ENCODE data around the gene HS3ST3B1.

Gene HS3ST3B1

DNA sequence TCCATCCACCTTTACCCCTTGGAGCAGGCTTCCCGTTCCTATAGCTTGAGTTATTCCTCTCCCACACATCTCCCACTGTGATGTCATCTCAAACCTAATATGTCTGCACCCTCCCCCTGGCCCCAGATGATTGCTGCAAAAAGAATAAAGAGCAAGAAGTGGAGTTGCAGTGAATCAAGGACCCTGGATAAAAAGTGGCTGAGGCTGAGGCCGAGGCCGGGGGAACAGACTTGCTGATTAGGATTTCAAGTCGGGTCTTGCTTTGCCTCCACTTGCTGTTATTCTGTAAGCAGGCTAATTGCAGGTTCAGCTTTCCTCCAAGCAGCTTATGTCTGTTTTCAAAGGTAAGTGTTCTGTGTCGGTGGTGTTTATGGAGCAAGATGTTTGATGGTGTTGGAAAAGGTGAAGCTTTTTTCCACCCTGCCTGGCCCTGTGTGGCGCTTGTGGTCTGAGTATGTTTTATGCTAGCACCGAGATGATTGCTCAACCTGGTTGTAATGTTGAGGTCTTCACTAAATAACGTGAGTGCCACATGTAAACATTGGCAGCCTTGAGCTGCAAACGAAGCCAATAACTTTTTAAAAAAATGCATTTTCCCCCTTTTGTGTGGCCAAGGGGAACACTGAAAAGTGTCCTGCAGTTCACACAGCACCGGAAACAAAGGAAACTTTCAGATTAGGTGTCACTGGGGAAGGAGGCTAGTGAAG is 15.4 kb downstream of the HS3ST3B1 start (continued):
- TF ChIP-seq ZNF555 (tag by site-specific recombination; conservative IDR thresholded peaks at IDR 0.05) (no peak), TSHZ1 (tag by site-specific recombination; IDR thresholded peaks at IDR 0.05; ENCODE audit: borderline replicate concordance) (no peak), KLF9 (tag by site-specific recombination; IDR thresholded peaks at IDR 0.05; ENCODE audit: low read depth) (no peak), ZNF560 (tag by site-specific recombination; IDR thresholded peaks at IDR 0.05; ENCODE audit: borderline replicate concordance) (no peak), ZNF629 (tag by site-specific recombination; IDR thresholded peaks at IDR 0.05) (0 out of 2 replicates have a peak, but pooled peaks have one; percentile 22), ZNF747 (tag by site-specific recombination; IDR thresholded peaks at IDR 0.05) (no peak), ZNF248 (tag by site-specific recombination; IDR thresholded peaks at IDR 0.05) (no peak), HOXA7 (CRISPR knock-in tag; IDR thresholded peaks at IDR 0.05; ENCODE audit: borderline replicate concordance) (no peak), KLF1 (tag by site-specific recombination; IDR thresholded peaks at IDR 0.05) (no peak), ZNF175 (tag by site-specific recombination; IDR thresholded peaks at IDR 0.05) (no peak), ZNF10 (tag by site-specific recombination; IDR thresholded peaks at IDR 0.05) (no peak), ZNF404 (tag by site-specific recombination; IDR thresholded peaks at IDR 0.05) (no peak), ZBTB1 (tag by site-specific recombination; IDR thresholded peaks at IDR 0.05) (no peak), SP7 (tag by site-specific recombination; IDR thresholded peaks at IDR 0.05) (peak; percentile 99), ZFHX2 (tag by site-specific recombination; conservative IDR thresholded peaks at IDR 0.05) (peak; percentile 46), ZNF280D (tag by site-specific recombination; IDR thresholded peaks at IDR 0.05) (no peak), ZNF214 (tag by site-specific recombination; IDR thresholded peaks at IDR 0.05; ENCODE audit: borderline replicate concordance) (no peak), ZNF140 (tag by site-specific recombination; IDR thresholded peaks at IDR 0.05) (no peak), ZNF571 (tag by site-specific recombination; IDR thresholded peaks at IDR 0.05) (no peak)
- TF ChIP-seq, protein P1, sequence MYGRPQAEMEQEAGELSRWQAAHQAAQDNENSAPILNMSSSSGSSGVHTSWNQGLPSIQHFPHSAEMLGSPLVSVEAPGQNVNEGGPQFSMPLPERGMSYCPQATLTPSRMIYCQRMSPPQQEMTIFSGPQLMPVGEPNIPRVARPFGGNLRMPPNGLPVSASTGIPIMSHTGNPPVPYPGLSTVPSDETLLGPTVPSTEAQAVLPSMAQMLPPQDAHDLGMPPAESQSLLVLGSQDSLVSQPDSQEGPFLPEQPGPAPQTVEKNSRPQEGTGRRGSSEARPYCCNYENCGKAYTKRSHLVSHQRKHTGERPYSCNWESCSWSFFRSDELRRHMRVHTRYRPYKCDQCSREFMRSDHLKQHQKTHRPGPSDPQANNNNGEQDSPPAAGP (tag by site-specific recombination; IDR thresholded peaks at IDR 0.05): no peak
- TF ChIP-seq, protein P2, sequence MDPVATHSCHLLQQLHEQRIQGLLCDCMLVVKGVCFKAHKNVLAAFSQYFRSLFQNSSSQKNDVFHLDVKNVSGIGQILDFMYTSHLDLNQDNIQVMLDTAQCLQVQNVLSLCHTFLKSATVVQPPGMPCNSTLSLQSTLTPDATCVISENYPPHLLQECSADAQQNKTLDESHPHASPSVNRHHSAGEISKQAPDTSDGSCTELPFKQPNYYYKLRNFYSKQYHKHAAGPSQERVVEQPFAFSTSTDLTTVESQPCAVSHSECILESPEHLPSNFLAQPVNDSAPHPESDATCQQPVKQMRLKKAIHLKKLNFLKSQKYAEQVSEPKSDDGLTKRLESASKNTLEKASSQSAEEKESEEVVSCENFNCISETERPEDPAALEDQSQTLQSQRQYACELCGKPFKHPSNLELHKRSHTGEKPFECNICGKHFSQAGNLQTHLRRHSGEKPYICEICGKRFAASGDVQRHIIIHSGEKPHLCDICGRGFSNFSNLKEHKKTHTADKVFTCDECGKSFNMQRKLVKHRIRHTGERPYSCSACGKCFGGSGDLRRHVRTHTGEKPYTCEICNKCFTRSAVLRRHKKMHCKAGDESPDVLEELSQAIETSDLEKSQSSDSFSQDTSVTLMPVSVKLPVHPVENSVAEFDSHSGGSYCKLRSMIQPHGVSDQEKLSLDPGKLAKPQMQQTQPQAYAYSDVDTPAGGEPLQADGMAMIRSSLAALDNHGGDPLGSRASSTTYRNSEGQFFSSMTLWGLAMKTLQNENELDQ (tag by site-specific recombination; IDR thresholded peaks at IDR 0.05; ENCODE audit: low read depth): no peak
- TF ChIP-seq, protein P3, sequence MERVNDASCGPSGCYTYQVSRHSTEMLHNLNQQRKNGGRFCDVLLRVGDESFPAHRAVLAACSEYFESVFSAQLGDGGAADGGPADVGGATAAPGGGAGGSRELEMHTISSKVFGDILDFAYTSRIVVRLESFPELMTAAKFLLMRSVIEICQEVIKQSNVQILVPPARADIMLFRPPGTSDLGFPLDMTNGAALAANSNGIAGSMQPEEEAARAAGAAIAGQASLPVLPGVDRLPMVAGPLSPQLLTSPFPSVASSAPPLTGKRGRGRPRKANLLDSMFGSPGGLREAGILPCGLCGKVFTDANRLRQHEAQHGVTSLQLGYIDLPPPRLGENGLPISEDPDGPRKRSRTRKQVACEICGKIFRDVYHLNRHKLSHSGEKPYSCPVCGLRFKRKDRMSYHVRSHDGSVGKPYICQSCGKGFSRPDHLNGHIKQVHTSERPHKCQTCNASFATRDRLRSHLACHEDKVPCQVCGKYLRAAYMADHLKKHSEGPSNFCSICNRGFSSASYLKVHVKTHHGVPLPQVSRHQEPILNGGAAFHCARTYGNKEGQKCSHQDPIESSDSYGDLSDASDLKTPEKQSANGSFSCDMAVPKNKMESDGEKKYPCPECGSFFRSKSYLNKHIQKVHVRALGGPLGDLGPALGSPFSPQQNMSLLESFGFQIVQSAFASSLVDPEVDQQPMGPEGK (tag by site-specific recombination; IDR thresholded peaks at IDR 0.05): no peak
- TF ChIP-seq, protein P4, sequence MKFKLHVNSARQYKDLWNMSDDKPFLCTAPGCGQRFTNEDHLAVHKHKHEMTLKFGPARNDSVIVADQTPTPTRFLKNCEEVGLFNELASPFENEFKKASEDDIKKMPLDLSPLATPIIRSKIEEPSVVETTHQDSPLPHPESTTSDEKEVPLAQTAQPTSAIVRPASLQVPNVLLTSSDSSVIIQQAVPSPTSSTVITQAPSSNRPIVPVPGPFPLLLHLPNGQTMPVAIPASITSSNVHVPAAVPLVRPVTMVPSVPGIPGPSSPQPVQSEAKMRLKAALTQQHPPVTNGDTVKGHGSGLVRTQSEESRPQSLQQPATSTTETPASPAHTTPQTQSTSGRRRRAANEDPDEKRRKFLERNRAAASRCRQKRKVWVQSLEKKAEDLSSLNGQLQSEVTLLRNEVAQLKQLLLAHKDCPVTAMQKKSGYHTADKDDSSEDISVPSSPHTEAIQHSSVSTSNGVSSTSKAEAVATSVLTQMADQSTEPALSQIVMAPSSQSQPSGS (tag by site-specific recombination; IDR thresholded peaks at IDR 0.05; ENCODE audit: low read depth): peak; percentile 53; the same call in 1 of the 2 replicates
- TF ChIP-seq, protein P5, sequence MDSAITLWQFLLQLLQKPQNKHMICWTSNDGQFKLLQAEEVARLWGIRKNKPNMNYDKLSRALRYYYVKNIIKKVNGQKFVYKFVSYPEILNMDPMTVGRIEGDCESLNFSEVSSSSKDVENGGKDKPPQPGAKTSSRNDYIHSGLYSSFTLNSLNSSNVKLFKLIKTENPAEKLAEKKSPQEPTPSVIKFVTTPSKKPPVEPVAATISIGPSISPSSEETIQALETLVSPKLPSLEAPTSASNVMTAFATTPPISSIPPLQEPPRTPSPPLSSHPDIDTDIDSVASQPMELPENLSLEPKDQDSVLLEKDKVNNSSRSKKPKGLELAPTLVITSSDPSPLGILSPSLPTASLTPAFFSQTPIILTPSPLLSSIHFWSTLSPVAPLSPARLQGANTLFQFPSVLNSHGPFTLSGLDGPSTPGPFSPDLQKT (IDR thresholded peaks at IDR 0.05; ENCODE audit: borderline replicate concordance, low read depth, low read length): no peak
